ENCODE data around the gene SNRNP27. TPM values are rescaled to one million over a fixed set of nuclear protein-coding genes. Genes with fewer than 3 reads are reported as not detected.

Gene SNRNP27
- total and polyA plus RNA-seq, 2 of the 8 experiments (the other 6 are each of a cell fraction or from before 2014, with no cell fraction given) = 11.1 to 40.5 TPM

DNA sequence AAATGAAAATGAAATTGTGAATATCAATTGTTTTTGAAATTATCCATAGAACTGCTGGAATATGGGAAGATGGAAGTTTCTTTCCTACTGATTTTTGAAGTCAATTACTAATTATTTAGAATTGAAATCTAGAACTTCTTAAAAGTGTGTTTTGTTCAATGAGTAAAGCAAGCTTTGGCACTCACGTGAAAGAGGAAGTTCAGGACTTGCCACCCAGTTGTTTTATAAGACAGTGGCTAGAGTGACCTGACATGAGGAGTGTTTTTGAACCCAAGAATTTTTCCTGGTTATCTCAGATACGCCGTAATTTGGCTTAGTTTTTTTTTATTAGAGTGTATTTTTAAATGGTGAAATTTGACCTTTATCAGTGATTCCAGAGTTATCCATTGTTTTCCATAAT, 24.6 kb downstream of the SNRNP27 start:
- ChIA-PET POLR2A (ENCODE audit: partially characterized antibody) (interaction anchor here (0.7 to 11.6 kb wide), 2 partner anchors 167 to 263 kb away, joined by 3 to 180 read pairs; partner anchors contain the start of gene PCBP1), CTCF (ENCODE audit: partially characterized antibody) (no interaction called here)
- no peak overlapping the region for H2BK12ac ChIP-seq (ENCODE audit: low read depth, low read length)
- no peak overlapping the region for H4K8ac ChIP-seq (ENCODE audit: extremely low read depth, insufficient read depth, low read length)
- H3K18ac ChIP-seq (ENCODE audit: extremely low read depth, low read length) = no peak overlapping the region
- H4K20me1 ChIP-seq (replicated peaks in 1 of 2; ENCODE audit: control insufficient read depth in 1 of 2, insufficient read depth in 2 of 2, low read length in 2 of 2) = peaks cover 0 to 2% of the 10 kb centered on the region in 2 experiments
- H2BK20ac ChIP-seq (ENCODE audit: low read length) = no peak overlapping the region
- H3K23me2 ChIP-seq (ENCODE audit: low read depth, low read length) = peaks cover 4% of the 10 kb centered on the region; the same call in 1 of the 2 replicates
- no peak overlapping the region for H3K23ac ChIP-seq (ENCODE audit: insufficient read length)
- TF ChIP-seq KDM5A (IDR thresholded peaks at IDR 0.05; ENCODE audit: low read length) (no peak), SAP30 (IDR thresholded peaks at IDR 0.05; ENCODE audit: insufficient read depth, insufficient replicate concordance, low read length) (no peak)
- no peak overlapping the region for H3K14ac ChIP-seq (ENCODE audit: insufficient read length)
- H3K4me3 ChIP-seq (ENCODE audit: extremely low read depth in 1 of 4, insufficient read depth in 2 of 4, low read depth in 3 of 4, low read length in 4 of 4) = no peak overlapping the region
- no peaks in the 10 kb centered on the region for H3K27me3 ChIP-seq (replicated peaks in 1 of 4; ENCODE audit: control insufficient read depth in 3 of 4, extremely low read depth in 1 of 4, insufficient read depth in 3 of 4, low read length in 3 of 4)
- H2AK5ac ChIP-seq (ENCODE audit: low read depth, low read length) = no peak overlapping the region
- H2BK120ac ChIP-seq (replicated peaks; ENCODE audit: low read depth, low read length) = no peak overlapping the region
- H4K5ac ChIP-seq (ENCODE audit: insufficient read length, low read depth, low read length) = no peak overlapping the region
- WGBS, 2 experiments (ENCODE audit: extremely low coverage in 1 of 2, insufficient coverage in 1 of 2, insufficient read length in 1 of 2, insufficient replicate concordance in 2 of 2, low coverage in 1 of 2, low lambda C conversion rate in 2 of 2, missing lambda C conversion rate in 1 of 2) = 92% methylated on average over 3 of the region's 3 CpGs; no CpG with 5 or more reads in 1 of the 2 experiments
- FAIRE-seq (no peak), DNase-seq (ENCODE audit: low read depth in 1 of 2, low spot score in 2 of 2) (no peak)
- H4K91ac ChIP-seq (replicated peaks; ENCODE audit: insufficient read length, low read length) = no peak overlapping the region
- H3K79me2 ChIP-seq (ENCODE audit: control insufficient read depth in 1 of 2, insufficient read depth in 2 of 2, low read length in 2 of 2) = no peaks in the 10 kb centered on the region
- H3K4me1 ChIP-seq (replicated peaks in 1 of 4; ENCODE audit: control insufficient read depth in 3 of 4, insufficient read depth in 4 of 4, low read length in 3 of 4) = no peaks in the 10 kb centered on the region
- no peak overlapping the region for H3K9ac ChIP-seq (replicated peaks in 1 of 4; ENCODE audit: extremely low read depth in 1 of 4, low read depth in 3 of 4, low read length in 3 of 4)
- no peak overlapping the region for H3K27ac ChIP-seq (ENCODE audit: low read depth, low read length)
- no peaks in the 10 kb centered on the region for H3K79me1 ChIP-seq (ENCODE audit: low read depth, low read length)
- no peak overlapping the region for H2BK5ac ChIP-seq (ENCODE audit: low read depth, low read length)
- peaks cover 0 to 3% (median 0%) of the 10 kb centered on the region in 4 experiments; a peak in 2 of 8 replicates for H3K36me3 ChIP-seq (ENCODE audit: control insufficient read depth in 2 of 4, insufficient read depth in 4 of 4, low read length in 3 of 4)
- H3K56ac ChIP-seq (replicated peaks; ENCODE audit: insufficient read length, low read depth, low read length) = no peak overlapping the region
- H3K4ac ChIP-seq (replicated peaks; ENCODE audit: insufficient read length, low read depth, low read length) = no peak overlapping the region
- no peak overlapping the region for H2BK15ac ChIP-seq (ENCODE audit: low read length)
- no peaks in the 10 kb centered on the region for H3K9me3 ChIP-seq (ENCODE audit: insufficient read depth in 2 of 2, low read depth in 1 of 2, low read length in 1 of 2)
- no peak overlapping the region for H3K4me2 ChIP-seq (ENCODE audit: insufficient read depth in 1 of 2, low read depth in 2 of 2, low read length in 2 of 2)
- no peak overlapping the region for H2AFZ ChIP-seq (ENCODE audit: low read length)

Measured in H1 (cell line).